ENCODE results near the gene ZDHHC12.

- TF ChIP-seq CTCF (IDR thresholded peaks at IDR 0.05), result no peak
- no peak for TF ChIP-seq POLR2A (IDR thresholded peaks at IDR 0.05)
- TF ChIP-seq EP300 (IDR thresholded peaks at IDR 0.05), result no peak
These were observed 10.5 kb downstream of the ZDHHC12 start for GRCh38 chr9:128713411-128713780.

Data from tibial nerve (tissue), 4 donors.